OCI-LY1 (cell line): ENCODE measurements around the gene S100A9.
"Not testable (repeated sequence)": the region's sequence is repeated elsewhere in the genome, so short reads cannot be mapped to it uniquely, and the experiment has no call there.

Experiments used
- H2AFZ ChIP-seq: fragments of 200-600 bp; sonication (generic), shearing (Covaris generic); 2 replicates; pipeline ENCODE4 v1.6.0; 2014; ENCODE audit warnings: antibody characterized with exemption, mild to moderate bottlenecking, low read length
- H3F3A ChIP-seq: fragments of 200-600 bp; sonication (generic), shearing (Covaris generic); 2 replicates; pipeline ENCODE4 v1.6.0; 2014; ENCODE audit warnings: mild to moderate bottlenecking, antibody characterized with exemption, low read length, moderate library complexity; ENCODE audit not compliant: insufficient read depth
- H3K27ac ChIP-seq: fragments of 200-600 bp; sonication (generic); 2 replicates; pipeline ENCODE4 v1.5.1; 2014; ENCODE audit warnings: low read length, mixed run types, mild to moderate bottlenecking, low read depth; ENCODE audit not compliant: poor library complexity, severe bottlenecking
- H3K27me3 ChIP-seq: fragments of 200-600 bp; sonication (generic); 2 replicates; pipeline ENCODE4 v1.6.0; 2014; ENCODE audit warnings: antibody characterized with exemption, mild to moderate bottlenecking, low read length, moderate library complexity; ENCODE audit not compliant: insufficient read depth
- H3K36me3 ChIP-seq: fragments of 200-600 bp; sonication (generic); 2 replicates; pipeline ENCODE4 v1.6.1; 2014; ENCODE audit warnings: mild to moderate bottlenecking, antibody characterized with exemption, low read length, moderate library complexity, mixed read lengths; ENCODE audit not compliant: insufficient read depth
- H3K4me1 ChIP-seq: fragments of 200-600 bp; sonication (generic); 2 replicates; pipeline ENCODE4 v1.5.1; 2014; ENCODE audit warnings: mild to moderate bottlenecking, low read length, moderate library complexity; ENCODE audit not compliant: insufficient read depth, severe bottlenecking
- H3K4me2 ChIP-seq: fragments of 200-600 bp; sonication (generic), shearing (Covaris generic); 2 replicates; pipeline ENCODE4 v1.6.1; 2014; ENCODE audit warnings: low read length
- H3K4me3 ChIP-seq: fragments of 200-600 bp; sonication (generic); 2 replicates; pipeline ENCODE4 v1.5.1; 2014; ENCODE audit warnings: low read length, low read depth, mild to moderate bottlenecking, mixed read lengths; ENCODE audit not compliant: poor library complexity, severe bottlenecking
- H3K79me2 ChIP-seq: fragments of 200-600 bp; shearing (Covaris generic); 2 replicates; pipeline ENCODE4 v1.6.1; 2016; ENCODE audit warnings: mixed run types, low read length, mixed read lengths; ENCODE audit not compliant: insufficient read depth
- H3K9ac ChIP-seq: fragments of 200-600 bp; sonication (generic), shearing (Covaris generic); 2 replicates; pipeline ENCODE4 v1.6.1; 2014; ENCODE audit warnings: mild to moderate bottlenecking, low read length, mixed read lengths
- H3K9me2 ChIP-seq: fragments of 200-600 bp; sonication (generic), shearing (Covaris generic); 2 replicates; pipeline ENCODE4 v1.6.1; 2014; ENCODE audit warnings: low read depth, mild to moderate bottlenecking, low read length, mixed read lengths
- H3K9me3 ChIP-seq: fragments of 200-600 bp; shearing (Covaris generic); 2 replicates; pipeline ENCODE4 v1.6.1; 2014; ENCODE audit warnings: low read length, mixed read lengths
- H4K20me1 ChIP-seq: fragments of 200-600 bp; sonication (generic), shearing (Covaris generic); 2 replicates; pipeline ENCODE4 v1.6.0; 2016; ENCODE audit warnings: mild to moderate bottlenecking, low read length; ENCODE audit not compliant: insufficient read depth
- EZH2 ChIP-seq: fragments of 200-600 bp; sonication (generic), shearing (Covaris generic); IDR thresholded peaks from 2 replicates; pipeline ENCODE4 v1.8.0; 2017; ENCODE audit warnings: borderline replicate concordance, mixed run types, mild to moderate bottlenecking, antibody characterized with exemption, low read length, moderate library complexity, mixed read lengths
- TF ChIP-seq, protein P1 (sequence below): fragments of 200-600 bp; sonication (generic), shearing (Covaris generic); IDR thresholded peaks from 2 replicates; pipeline ENCODE4 v1.5.1; 2017; ENCODE audit warnings: mild to moderate bottlenecking, antibody characterized with exemption, low read length, moderate library complexity, mixed read lengths

S100A9 gene

DNA sequence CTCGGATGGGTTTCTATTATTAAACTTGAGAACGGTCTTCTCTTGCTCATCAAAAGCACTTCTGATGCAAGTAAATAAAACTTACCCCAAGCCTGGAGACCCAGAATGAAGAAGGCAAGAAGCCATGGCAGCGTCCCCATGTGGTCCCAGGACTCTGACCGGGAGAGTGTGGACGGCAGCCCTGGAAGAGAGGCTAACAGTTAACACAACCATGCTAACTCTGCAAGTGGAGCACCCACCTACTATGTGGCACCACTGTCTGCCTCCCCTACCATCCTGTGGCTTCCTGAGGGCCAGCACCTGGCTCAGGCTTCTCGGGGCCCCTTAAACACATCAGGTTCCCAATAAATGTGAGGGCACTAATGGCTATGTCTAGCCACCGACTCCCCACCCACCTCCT lies 47.1 kb upstream of the S100A9 start:
- Histone ChIP-seq H2AFZ (no peak overlapping the region), H3K4me1 (no peaks in the 10 kb centered on the region), H3K36me3 (no peaks in the 10 kb centered on the region), H3K27ac (no peak overlapping the region), H4K20me1 (no peaks in the 10 kb centered on the region), H3K27me3 (no peaks in the 10 kb centered on the region), H3K9me2 (no peaks in the 10 kb centered on the region), H3F3A (no peaks in the 10 kb centered on the region), H3K79me2 (no peaks in the 10 kb centered on the region), H3K4me2 (no peak overlapping the region), H3K4me3 (no peak overlapping the region), H3K9ac (no peak overlapping the region), H3K9me3 (no peaks in the 10 kb centered on the region)
- TF ChIP-seq EZH2, result no peak
- TF ChIP-seq, protein P1, sequence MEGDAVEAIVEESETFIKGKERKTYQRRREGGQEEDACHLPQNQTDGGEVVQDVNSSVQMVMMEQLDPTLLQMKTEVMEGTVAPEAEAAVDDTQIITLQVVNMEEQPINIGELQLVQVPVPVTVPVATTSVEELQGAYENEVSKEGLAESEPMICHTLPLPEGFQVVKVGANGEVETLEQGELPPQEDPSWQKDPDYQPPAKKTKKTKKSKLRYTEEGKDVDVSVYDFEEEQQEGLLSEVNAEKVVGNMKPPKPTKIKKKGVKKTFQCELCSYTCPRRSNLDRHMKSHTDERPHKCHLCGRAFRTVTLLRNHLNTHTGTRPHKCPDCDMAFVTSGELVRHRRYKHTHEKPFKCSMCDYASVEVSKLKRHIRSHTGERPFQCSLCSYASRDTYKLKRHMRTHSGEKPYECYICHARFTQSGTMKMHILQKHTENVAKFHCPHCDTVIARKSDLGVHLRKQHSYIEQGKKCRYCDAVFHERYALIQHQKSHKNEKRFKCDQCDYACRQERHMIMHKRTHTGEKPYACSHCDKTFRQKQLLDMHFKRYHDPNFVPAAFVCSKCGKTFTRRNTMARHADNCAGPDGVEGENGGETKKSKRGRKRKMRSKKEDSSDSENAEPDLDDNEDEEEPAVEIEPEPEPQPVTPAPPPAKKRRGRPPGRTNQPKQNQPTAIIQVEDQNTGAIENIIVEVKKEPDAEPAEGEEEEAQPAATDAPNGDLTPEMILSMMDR, result no peak

- Histone ChIP-seq H3K9ac (no peak within 1 kb of the TSS), H3K79me2 (no peaks in the 10 kb centered on the region), H3K27me3 (no peaks in the 10 kb centered on the region), H4K20me1 (no peaks in the 10 kb centered on the region), H3F3A (no peaks in the 10 kb centered on the region), H3K9me3 (no peaks in the 10 kb centered on the region), H3K27ac (no peak within 1 kb of the TSS), H3K4me1 (no peaks in the 10 kb centered on the region), H3K4me2 (no peak within 1 kb of the TSS), H2AFZ (no peak within 1 kb of the TSS), H3K9me2 (no peaks in the 10 kb centered on the region), H3K4me3 (no peak within 1 kb of the TSS), H3K36me3 (no peaks in the 10 kb centered on the region)
- TF ChIP-seq, protein P1, result no peak
- no peak for TF ChIP-seq EZH2
Measured at GRCh38 chr1:153312570-153313186, 45.0 kb upstream of the S100A9 start, which contains the start of gene PGLYRP3. Gene PGLYRP3, minus strand, starts transcription at chr1:153312952. Its CDS starts 2,287 bp downstream, at chr1:153310665.

DNA sequence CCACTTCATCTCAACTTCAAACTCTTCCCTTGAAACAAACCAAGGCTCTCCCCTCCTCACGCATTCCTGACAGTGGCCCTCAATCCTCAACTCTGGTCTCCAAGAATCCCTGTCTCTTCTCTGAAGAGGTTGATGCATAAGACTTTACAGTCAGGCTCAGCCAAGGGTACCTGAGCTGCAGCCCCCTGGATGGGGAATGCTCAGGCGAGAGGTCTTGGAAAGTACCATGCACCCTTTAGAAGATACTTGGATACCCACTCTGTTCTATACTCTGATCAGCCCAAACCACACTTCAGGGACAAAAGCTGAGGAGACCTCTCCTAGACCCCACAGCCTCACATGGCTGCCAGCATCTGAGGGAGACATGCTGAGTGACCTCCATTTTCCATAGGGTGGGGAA lies 44.4 kb upstream of the S100A9 start:
- no peaks in the 10 kb centered on the region for H3F3A ChIP-seq
- no peak overlapping the region for H3K27ac ChIP-seq
- H4K20me1 ChIP-seq, result no peaks in the 10 kb centered on the region
- no peak overlapping the region for H2AFZ ChIP-seq
- no peaks in the 10 kb centered on the region for H3K9me2 ChIP-seq
- TF ChIP-seq, protein P1, result no peak
- no peak for TF ChIP-seq EZH2
- H3K4me2 ChIP-seq, result no peak overlapping the region
- no peaks in the 10 kb centered on the region for H3K9me3 ChIP-seq
- H3K27me3 ChIP-seq, result no peaks in the 10 kb centered on the region
- H3K4me3 ChIP-seq, result no peak overlapping the region
- H3K9ac ChIP-seq, result no peak overlapping the region
- H3K4me1 ChIP-seq, result no peaks in the 10 kb centered on the region
- H3K36me3 ChIP-seq, result no peaks in the 10 kb centered on the region
- H3K79me2 ChIP-seq, result no peaks in the 10 kb centered on the region

- H4K20me1 ChIP-seq, H3F3A ChIP-seq, H3K27me3 ChIP-seq, H3K4me2 ChIP-seq, H3K27ac ChIP-seq, H3K9me3 ChIP-seq, H2AFZ ChIP-seq, H3K4me1 ChIP-seq, H3K79me2 ChIP-seq, H3K9ac ChIP-seq, H3K9me2 ChIP-seq, H3K36me3 ChIP-seq, H3K4me3 ChIP-seq: not testable (repeated sequence)
Measured at GRCh38 chr1:153314388-153314787, 43.3 kb upstream of the S100A9 start.

- H3K27me3 ChIP-seq, H3K9ac ChIP-seq, H3K9me2 ChIP-seq, H3K27ac ChIP-seq, H3K4me3 ChIP-seq, H3K4me1 ChIP-seq, H3K9me3 ChIP-seq, H3K4me2 ChIP-seq, H3F3A ChIP-seq, H2AFZ ChIP-seq, H4K20me1 ChIP-seq, H3K79me2 ChIP-seq, H3K36me3 ChIP-seq: not testable (repeated sequence)
Measured at GRCh38 chr1:153316013-153316412, 41.6 kb upstream of the S100A9 start.
